Choroid plexus epithelial cell (primary cell): ENCODE data around the gene FMN1.

Experiments used
- DNase-seq: peaks from one replicate; pipeline ENCODE4 v3.0.0-alpha.2; 2010; ENCODE audit warnings: low read depth
- H3K4me3 ChIP-seq: 2 replicates; pipeline ENCODE4 v1.5.1; 2011; ENCODE audit warnings: low read depth, mild to moderate bottlenecking, control low read depth, low read length, moderate library complexity
- TF ChIP-seq, protein P1 (sequence below): conservative IDR thresholded peaks from 2 replicates; pipeline ENCODE4 v1.5.1; 2011; ENCODE audit warnings: low read depth, mild to moderate bottlenecking, control low read depth, inconsistent platforms, low read length, moderate library complexity

Gene FMN1

DNA sequence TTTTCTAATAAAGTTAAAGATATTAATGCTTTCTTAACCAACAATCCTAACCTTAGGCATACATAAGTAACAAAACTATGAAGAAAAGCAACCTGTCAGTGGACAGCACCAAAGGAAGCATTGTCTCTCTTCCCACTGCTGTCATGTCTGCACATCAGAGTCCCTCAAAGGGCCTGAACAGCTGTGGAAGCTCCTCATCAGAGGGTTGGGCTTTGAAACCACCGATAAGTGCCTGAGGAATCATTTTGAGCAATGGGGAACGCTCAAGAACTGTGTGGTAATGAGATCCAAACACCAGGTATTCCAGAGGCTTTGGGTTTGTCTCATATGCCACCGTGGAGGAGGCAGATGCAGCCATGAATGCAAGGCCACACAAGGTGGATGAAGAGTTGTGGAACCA lies 182.5 kb downstream of the FMN1 start:
- TF ChIP-seq, protein P1, sequence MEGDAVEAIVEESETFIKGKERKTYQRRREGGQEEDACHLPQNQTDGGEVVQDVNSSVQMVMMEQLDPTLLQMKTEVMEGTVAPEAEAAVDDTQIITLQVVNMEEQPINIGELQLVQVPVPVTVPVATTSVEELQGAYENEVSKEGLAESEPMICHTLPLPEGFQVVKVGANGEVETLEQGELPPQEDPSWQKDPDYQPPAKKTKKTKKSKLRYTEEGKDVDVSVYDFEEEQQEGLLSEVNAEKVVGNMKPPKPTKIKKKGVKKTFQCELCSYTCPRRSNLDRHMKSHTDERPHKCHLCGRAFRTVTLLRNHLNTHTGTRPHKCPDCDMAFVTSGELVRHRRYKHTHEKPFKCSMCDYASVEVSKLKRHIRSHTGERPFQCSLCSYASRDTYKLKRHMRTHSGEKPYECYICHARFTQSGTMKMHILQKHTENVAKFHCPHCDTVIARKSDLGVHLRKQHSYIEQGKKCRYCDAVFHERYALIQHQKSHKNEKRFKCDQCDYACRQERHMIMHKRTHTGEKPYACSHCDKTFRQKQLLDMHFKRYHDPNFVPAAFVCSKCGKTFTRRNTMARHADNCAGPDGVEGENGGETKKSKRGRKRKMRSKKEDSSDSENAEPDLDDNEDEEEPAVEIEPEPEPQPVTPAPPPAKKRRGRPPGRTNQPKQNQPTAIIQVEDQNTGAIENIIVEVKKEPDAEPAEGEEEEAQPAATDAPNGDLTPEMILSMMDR: no peak

DNA sequence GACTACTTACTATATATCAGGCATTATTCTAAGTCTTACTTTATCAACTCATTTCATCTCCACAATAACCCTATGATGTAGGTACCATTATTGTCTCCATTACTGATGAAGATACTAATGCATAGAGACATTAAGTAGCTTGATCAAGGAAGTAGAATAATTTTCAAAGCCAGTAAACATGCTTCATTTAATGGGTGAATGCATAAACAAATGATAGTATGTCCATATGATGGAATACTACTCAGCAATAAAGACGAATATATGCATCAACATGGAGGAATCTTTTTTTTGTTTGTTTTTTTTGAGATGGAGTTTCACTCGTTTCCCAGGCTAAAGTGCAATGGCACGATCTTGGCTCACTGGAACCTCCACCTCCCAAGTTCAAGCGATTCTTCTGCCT lies 184.9 kb downstream of the FMN1 start:
- DNase-seq: no peak
- TF ChIP-seq, protein P1: no peak
- H3K4me3 ChIP-seq: no peak overlapping the region

More for the DNA sequence above, 182.5 kb downstream of the FMN1 start:
- no peak for DNase-seq
- H3K4me3 ChIP-seq: no peak overlapping the region

DNA sequence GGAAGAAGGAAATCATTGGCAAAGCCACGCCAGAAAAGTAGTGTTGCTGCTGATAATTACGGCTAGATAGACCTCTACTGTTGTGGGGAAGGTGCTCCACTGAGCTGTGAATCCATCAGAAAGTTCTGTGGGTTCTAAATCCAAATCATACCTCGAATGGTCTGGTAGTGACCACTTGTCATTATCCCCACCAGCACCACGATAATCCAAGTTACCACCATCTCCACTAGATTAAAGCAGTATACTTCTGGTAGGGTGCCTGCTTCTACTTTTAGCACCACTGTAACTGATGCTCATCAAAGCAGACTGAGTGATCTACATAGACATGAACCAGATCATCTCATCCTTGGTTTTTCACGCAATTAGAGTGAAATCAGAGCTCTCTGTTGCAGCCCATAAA lies 185.5 kb downstream of the FMN1 start:
- TF ChIP-seq, protein P1: no peak
- no peak overlapping the region for H3K4me3 ChIP-seq
- DNase-seq: no peak

DNA sequence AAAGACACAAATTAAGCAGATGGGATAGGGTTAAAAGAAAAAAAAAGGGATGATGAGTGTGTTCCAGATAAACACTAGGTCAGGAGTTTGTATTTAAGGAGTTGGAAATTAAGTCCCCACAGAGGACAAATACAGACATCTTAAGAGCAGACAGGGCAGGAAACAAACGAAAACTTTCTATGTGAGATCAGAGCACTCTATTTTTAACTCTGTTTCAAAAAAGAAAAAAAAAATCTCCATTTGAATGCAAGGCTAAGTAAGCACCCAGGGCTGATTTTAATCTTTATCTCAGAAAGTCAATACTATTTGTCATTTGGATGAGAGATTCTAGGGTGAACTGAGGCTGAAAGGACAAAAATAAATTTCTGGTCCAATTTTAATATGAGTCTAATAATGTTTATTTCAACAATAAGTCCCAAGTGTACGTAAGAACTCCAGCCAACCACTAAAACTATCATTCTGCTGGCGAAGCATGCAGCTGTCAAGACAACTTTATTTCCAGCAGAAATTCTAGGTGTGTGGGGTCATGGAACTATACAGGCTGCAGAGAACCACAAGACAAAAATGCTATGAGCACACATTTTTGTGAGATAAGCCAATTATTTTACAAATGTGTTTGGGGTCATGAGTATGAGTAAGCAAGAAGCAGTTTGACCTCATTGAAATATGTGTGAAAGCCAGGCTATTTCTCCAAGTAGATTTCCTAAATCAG lies 186.1 kb downstream of the FMN1 start:
- no peak overlapping the region for H3K4me3 ChIP-seq
- TF ChIP-seq, protein P1: no peak
- peak; percentile 98 for DNase-seq

DNA sequence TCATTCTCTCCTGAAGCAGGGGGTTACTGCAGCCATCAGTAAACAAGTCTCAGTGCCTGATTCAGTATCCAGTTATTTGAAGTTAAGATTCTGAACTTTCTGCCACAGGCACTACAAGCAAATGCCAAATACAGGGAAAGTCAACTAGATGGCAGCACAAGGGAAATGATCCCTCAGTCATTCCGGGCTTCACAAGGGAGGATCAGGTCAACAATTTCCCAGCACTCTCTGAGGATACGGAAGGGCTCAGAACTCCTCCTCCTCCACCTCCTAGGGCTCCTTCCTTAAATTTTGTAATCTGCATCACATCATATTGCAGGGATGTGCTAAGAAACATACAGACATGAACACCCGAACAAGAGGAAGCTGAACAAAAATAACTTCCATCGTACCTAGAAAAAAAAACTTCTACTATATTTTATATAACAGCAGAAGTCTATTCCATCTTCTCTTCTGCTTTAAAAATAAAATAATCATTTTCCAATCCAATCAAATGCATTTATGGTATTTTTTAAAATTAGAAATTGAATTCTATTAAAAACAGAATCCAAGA lies 187.1 kb downstream of the FMN1 start:
- no peak overlapping the region for H3K4me3 ChIP-seq
- TF ChIP-seq, protein P1: peak; percentile 60
- DNase-seq: peak; percentile 88

DNA sequence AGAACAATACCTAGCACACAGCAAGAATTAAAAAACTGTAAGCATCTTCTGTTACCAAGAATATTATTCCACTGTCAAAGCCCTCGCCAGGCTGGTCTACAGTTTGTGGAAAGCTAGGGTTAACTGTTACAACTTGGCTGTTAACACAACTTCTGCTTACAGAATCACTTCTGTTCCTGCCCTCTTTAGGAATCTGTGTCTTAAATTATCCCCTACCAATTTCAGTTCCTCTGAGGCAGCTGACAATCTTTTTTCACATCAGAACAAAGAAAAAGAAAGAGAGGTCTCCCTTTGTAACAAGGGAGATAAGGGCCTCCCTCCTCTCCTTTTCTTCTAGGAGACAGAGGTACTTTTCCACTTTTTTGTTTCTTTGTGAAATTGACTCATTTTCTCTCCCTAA lies 188.9 kb downstream of the FMN1 start:
- no peak overlapping the region for H3K4me3 ChIP-seq
- TF ChIP-seq, protein P1: no peak
- DNase-seq: no peak

DNA sequence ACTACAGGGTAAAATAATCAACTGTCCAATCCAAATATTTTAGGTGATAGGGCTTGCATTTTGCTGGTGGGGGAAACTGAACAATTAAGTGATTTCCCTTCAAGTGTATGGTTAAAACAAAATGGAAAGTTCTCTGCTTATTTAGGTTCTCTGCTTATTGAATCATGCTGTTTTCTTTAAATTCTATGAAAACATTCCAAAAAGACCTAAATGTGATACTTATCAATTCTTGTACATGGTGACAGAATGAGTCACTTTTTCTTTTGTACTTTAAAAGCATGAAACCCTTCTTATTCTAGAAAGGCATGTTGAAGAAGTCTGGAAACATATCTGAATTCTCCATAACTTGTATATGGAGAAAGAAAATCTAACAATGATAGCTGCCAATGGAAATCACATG lies 192.6 kb downstream of the FMN1 start:
- no peak for DNase-seq
- H3K4me3 ChIP-seq: no peak overlapping the region
- TF ChIP-seq, protein P1: no peak
